Prostate gland (tissue), 2 donors: ENCODE data around the gene PLVAP. TPM values are rescaled to one million over a fixed set of nuclear protein-coding genes. Genes with fewer than 3 reads are reported as not detected.

Experiments
- DNase-seq: peaks from one replicate; pipeline ENCODE4 v3.0.0-alpha.2; 2019; ENCODE audit warnings: low spot score
- H3K27ac ChIP-seq, 2 donors: fragments of 200-600 bp; sonication (generic); 2 replicates each; pipeline ENCODE4 v1.5.1; 2017 to 2019
- H3K27me3 ChIP-seq: fragments of 200-600 bp; sonication (generic); replicated peaks from 2 replicates; pipeline ENCODE4 v1.5.1; 2019; ENCODE audit not compliant: insufficient read depth
- H3K36me3 ChIP-seq, 2 donors: fragments of 200-600 bp; sonication (generic); 1 replicate in 1 of 2; 2 replicates in 1 of 2; pipeline versions ENCODE4 v1.5.1 to v1.8.1; 2017 to 2019
- H3K4me1 ChIP-seq: fragments of 200-600 bp; sonication (generic); replicated peaks from 2 replicates; pipeline ENCODE4 v1.5.1; 2019
- H3K4me3 ChIP-seq, 2 donors: fragments of 200-600 bp; sonication (generic); 2 replicates each; pipeline ENCODE4 v1.5.1; 2017 to 2019
- H3K9me3 ChIP-seq: fragments of 200-600 bp; sonication (generic); 2 replicates; pipeline ENCODE4 v1.5.1; 2017
- POLR2A ChIP-seq: fragments of 450-650 bp; IDR thresholded peaks from one replicate; pipeline ENCODE4 v1.6.1; 2016; ENCODE audit warnings: antibody characterized with exemption, mild to moderate bottlenecking
- POLR2AphosphoS5 ChIP-seq: sonication (generic); formaldehyde crosslinking; IDR thresholded peaks from one replicate; pipeline ENCODE4 v1.6.1; 2017; ENCODE audit warnings: antibody characterized with exemption
- WGBS: methylation state at CpG from one replicate; pipeline ENCODE4 v1.1.5; 2018; 5-methylcytosine and 5-hydroxymethylcytosine counted together
- intact Hi-C: fragments of 100-400 bp; cut with DNase I; formaldehyde crosslinking; loops from one replicate; pipeline ENCODE4 v1.14.2; 2022
- total RNA-seq, 2 donors: library from RNA; depleted of rRNA; stranded (reverse); fragments of >200 nt; gene quantifications; one replicate each; pipeline ENCODE4 v1.1.0, GENCODE V29; 2016
- TF ChIP-seq, protein P1 (sequence below), 4 experiments: fragments of 200-600 bp in 2 of 4; fragments of 450-650 bp in 2 of 4; sonication (generic) in 2 of 4; IDR thresholded peaks; 1 replicate in 3 of 4; 2 replicates in 1 of 4; pipeline ENCODE4 v1.5.1; 2016 to 2019; ENCODE audit warnings: antibody characterized with exemption in 4 of 4, mild to moderate bottlenecking in 2 of 4, moderate library complexity in 2 of 4

PLVAP gene
- total RNA-seq, 2 donors from 2014 or later: 33.5 to 35.4 TPM

DNA sequence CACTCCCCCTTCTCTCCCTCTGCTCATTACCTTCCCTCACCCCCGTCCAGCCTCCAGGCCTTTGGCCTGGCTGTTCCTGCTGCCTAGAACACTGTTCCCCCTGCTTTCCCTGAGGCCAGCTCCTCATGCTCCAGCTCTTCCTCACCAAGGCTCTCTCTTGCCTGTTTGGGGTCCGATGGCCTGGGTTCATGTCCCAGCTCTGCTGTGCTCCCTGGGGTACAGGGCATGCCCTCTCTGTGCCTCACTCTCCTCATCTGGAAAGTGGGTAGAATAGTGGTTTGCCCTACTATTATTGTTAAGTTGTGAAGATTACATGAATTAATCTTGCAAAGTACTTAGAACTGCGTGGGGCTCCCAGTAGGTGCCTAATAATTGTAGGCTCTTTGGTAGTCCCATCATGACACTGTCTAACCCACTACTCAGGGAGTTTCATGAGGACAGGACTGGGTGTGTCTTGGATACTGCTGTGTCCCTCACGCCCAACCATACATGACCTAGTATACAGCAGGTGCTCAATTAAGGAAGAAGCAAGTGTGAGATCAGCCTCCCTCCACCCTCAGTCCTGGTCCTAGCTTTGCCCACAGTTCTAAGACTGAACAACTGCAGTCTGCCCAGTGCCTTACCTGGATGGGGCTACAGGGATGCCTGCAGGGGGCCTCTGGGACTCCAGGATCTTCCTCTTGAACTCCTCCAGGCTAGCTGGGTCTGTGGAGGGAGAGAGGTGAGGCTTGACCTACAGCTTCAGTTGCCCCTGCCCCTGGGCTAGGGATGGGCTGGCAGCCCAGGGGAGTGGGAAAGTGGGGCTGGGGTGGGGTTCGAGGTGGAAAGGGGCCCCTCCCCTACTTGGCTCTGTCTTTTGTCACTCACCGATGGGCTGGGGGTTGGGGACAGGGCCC is 17.0 kb downstream of the PLVAP start:
- H3K27ac ChIP-seq: no peak overlapping the region
- TF ChIP-seq, protein P1, sequence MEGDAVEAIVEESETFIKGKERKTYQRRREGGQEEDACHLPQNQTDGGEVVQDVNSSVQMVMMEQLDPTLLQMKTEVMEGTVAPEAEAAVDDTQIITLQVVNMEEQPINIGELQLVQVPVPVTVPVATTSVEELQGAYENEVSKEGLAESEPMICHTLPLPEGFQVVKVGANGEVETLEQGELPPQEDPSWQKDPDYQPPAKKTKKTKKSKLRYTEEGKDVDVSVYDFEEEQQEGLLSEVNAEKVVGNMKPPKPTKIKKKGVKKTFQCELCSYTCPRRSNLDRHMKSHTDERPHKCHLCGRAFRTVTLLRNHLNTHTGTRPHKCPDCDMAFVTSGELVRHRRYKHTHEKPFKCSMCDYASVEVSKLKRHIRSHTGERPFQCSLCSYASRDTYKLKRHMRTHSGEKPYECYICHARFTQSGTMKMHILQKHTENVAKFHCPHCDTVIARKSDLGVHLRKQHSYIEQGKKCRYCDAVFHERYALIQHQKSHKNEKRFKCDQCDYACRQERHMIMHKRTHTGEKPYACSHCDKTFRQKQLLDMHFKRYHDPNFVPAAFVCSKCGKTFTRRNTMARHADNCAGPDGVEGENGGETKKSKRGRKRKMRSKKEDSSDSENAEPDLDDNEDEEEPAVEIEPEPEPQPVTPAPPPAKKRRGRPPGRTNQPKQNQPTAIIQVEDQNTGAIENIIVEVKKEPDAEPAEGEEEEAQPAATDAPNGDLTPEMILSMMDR (IDR thresholded peaks at IDR 0.05): no peak
- TF ChIP-seq POLR2AphosphoS5 (no peak), POLR2A (no peak)
- 85% methylated on average over 6 of the region's 6 CpGs for WGBS

DNA sequence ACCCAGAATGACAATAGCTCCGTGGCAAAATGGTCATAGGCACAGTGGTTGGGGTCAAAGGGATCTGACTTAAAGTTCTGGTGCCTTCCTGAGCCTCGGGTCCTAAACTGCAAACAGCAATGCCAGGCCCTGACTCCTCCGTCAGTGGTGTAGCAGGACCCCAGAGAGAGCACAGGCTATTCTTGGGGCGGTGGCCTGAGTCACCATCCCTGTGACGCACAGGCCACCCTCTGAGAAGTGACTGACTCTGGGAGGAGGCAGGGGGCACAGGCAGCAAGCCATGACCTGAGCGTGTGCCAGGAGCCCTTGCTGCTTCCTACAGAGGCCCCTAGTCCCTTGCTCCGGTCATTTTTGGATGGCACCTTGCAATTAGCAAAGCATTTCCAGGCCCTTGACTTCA is 18.7 kb downstream of the PLVAP start:
- intact Hi-C loops: no loop called here
- no peak for DNase-seq
- no peak overlapping the region for H3K27ac ChIP-seq
- no peaks in the 10 kb centered on the region for H3K27me3 ChIP-seq
- no peak overlapping the region for H3K4me3 ChIP-seq
- no peak for TF ChIP-seq POLR2A
- H3K4me1 ChIP-seq: no peaks in the 10 kb centered on the region
- 85% methylated on average over 7 of the region's 7 CpGs for WGBS
- H3K36me3 ChIP-seq: no peaks in the 10 kb centered on the region
- H3K9me3 ChIP-seq: no peaks in the 10 kb centered on the region

More for the DNA sequence above, 17.0 kb downstream of the PLVAP start:
- Histone ChIP-seq H3K4me3 (no peak overlapping the region), H3K27me3 (no peaks in the 10 kb centered on the region), H3K9me3 (no peaks in the 10 kb centered on the region), H3K4me1 (no peaks in the 10 kb centered on the region), H3K36me3 (no peaks in the 10 kb centered on the region)
- DNase-seq: no peak
- intact Hi-C loops: no loop called here

DNA sequence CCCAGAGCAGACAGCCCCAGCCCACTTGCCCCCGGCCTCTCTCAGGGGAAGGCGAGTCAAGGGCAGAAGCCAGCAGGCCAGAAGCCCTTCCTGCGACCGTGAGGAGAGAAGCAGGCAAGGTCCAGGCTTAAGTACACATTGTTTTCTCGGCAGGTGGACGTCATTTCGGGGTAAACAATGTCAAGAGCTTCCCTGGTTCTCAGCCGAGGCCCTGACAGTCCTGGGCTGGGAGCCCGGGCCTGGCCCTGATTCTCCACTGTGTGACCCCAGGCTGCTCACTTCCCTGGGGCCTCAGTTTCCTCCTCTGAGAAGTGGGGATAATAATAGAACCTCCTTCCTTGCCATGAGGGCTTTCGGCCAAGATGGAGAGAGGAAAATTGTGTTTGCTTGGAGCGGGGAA is 19.4 kb downstream of the PLVAP start:
- TF ChIP-seq POLR2A (no peak), POLR2AphosphoS5 (no peak)
- TF ChIP-seq, protein P1 (IDR thresholded peaks at IDR 0.05): no peak
- intact Hi-C loops: no loop called here
- Histone ChIP-seq H3K27me3 (no peaks in the 10 kb centered on the region), H3K27ac (no peak overlapping the region), H3K4me1 (no peaks in the 10 kb centered on the region), H3K36me3 (no peaks in the 10 kb centered on the region), H3K4me3 (no peak overlapping the region), H3K9me3 (no peaks in the 10 kb centered on the region)
- WGBS: 36% methylated on average over 11 of the region's 11 CpGs
- no peak for DNase-seq

DNA sequence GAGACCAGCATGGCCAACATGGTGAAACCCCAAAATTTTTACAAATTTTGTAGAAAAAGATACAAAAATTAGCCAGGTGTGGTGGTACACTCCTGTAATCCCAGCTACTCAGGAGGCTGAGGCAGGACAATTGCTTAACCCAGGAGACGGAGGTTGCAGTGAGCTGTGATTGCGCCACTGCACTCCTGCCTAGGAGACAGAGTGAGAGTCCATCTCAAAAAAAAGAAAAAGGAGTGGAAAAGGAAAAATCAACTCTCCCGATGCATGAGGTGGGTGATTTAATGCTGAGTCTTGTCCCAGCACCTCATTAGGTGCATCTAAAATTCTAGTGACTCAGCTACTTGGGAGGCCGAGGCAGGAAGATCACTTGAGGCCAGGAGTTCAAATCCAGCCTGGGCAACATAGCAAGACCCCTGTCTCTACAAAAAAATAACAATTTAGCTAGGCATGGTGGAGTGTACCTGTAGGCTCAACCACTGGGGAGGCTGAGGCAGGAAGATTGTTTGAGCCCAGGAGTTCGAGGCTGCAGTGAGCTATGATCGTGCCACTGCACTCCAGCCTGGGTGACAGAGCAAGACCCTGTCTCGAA is 20.0 kb downstream of the PLVAP start:
- intact Hi-C loops: no loop called here
- no peak overlapping the region for H3K27ac ChIP-seq
- no peaks in the 10 kb centered on the region for H3K27me3 ChIP-seq
- whole genome bisulfite sequencing: 84% methylated on average over 7 of the region's 7 CpGs
- no peaks in the 10 kb centered on the region for H3K9me3 ChIP-seq
- H3K4me3 ChIP-seq: no peak overlapping the region
- DNase-seq: no peak
- no peaks in the 10 kb centered on the region for H3K4me1 ChIP-seq
- TF ChIP-seq POLR2A: no peak
- TF ChIP-seq POLR2AphosphoS5: no peak
- TF ChIP-seq, protein P1 (IDR thresholded peaks at IDR 0.05): no peak
- H3K36me3 ChIP-seq: no peaks in the 10 kb centered on the region

DNA sequence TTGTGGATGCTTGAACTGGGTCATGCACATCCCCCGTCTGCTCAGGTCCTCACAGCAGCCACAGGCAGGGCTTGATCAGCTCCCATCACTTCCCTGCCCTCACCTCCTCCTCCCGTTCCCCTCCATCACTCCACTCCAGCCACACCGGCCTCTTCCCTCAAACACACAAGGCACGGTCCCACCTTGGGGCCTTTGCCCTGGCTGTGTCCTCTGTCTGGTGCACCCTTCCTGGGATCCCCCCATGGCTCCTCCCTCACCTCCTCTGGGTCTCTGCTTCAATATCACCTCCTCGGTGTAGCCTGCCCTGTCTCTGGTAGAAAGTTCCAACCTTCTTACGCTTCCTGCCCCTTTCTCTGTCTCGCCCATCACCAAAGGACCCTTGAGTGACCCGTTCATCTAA is 23.8 kb downstream of the PLVAP start:
- H3K27me3 ChIP-seq: no peaks in the 10 kb centered on the region
- no peak overlapping the region for H3K27ac ChIP-seq
- H3K36me3 ChIP-seq: no peaks in the 10 kb centered on the region
- WGBS: 78% methylated on average over 8 of the region's 8 CpGs
- no peaks in the 10 kb centered on the region for H3K9me3 ChIP-seq
- TF ChIP-seq POLR2AphosphoS5 (no peak), POLR2A (no peak)
- TF ChIP-seq, protein P1 (IDR thresholded peaks at IDR 0.05): no peak
- intact Hi-C loops: no loop called here
- H3K4me3 ChIP-seq: no peak overlapping the region
- DNase-seq: no peak
- H3K4me1 ChIP-seq: no peaks in the 10 kb centered on the region
